PC-3 (cell line): Measurements from ENCODE around the gene MRPS11. TPM values are rescaled to one million over a fixed set of nuclear protein-coding genes. Genes with fewer than 3 reads are reported as not detected.
A peak's percentile ranks its signal among the peaks of the same experiment; 100 is the strongest.

Experiments used
- ATAC-seq: fragments of 200-7000 bp; cut with Tn5 transposase; 2 replicates; pipeline ENCODE4 v1.9.1; 2020; ENCODE audit warnings: mild to moderate bottlenecking, moderate library complexity
- BruUV-seq: library from RNA; stranded (reverse); fragments of 400-500 nt; replicated peaks from 2 replicates; lab custom pipeline; 2021; lab: Mats Ljungman, UMichigan
- CTCF ChIA-PET: fragments of 300-600 bp; sonication (Branson Sonifier 250); formaldehyde crosslinking; loops from one replicate; lab custom pipeline; 2022; ENCODE audit warnings: antibody characterized with exemption; lab: Charles Lee
- POLR2A ChIA-PET: fragments of 300-600 bp; sonication (Branson Sonifier 250); formaldehyde crosslinking; loops from one replicate; lab custom pipeline; 2022; ENCODE audit warnings: antibody characterized with exemption; ENCODE audit not compliant: unreplicated experiment; lab: Charles Lee
- DNase-seq: peaks from one replicate; pipeline ENCODE4 v3.0.0-alpha.2; 2015
- H2AFZ ChIP-seq: fragments of 300-600 bp; sonication (generic); 2 replicates; pipeline ENCODE4 v1.6.0; 2016; ENCODE audit warnings: antibody characterized with exemption, low read length
- H3F3A ChIP-seq: fragments of 300-600 bp; sonication (generic); one replicate; pipeline ENCODE4 v1.6.0; 2017; ENCODE audit warnings: antibody characterized with exemption, low read length, control low read depth, mild to moderate bottlenecking; ENCODE audit not compliant: unreplicated experiment
- H3K27ac ChIP-seq: fragments of 300-600 bp; sonication (generic); 2 replicates; pipeline ENCODE4 v1.5.1; 2016; ENCODE audit warnings: mild to moderate bottlenecking, low read length
- H3K27me3 ChIP-seq: fragments of 300-600 bp; sonication (generic); 2 replicates; pipeline ENCODE4 v1.6.1; 2016; ENCODE audit warnings: low read length, mixed read lengths
- H3K36me3 ChIP-seq: fragments of 300-600 bp; sonication (generic); 2 replicates; pipeline ENCODE4 v1.6.1; 2016; ENCODE audit warnings: low read depth, mixed run types, low read length, mixed read lengths
- H3K4me1 ChIP-seq: fragments of 300-600 bp; sonication (generic); 2 replicates; pipeline ENCODE4 v1.5.1; 2016; ENCODE audit warnings: low read length; ENCODE audit not compliant: insufficient read depth
- H3K4me2 ChIP-seq: fragments of 300-600 bp; sonication (generic); 2 replicates; pipeline ENCODE4 v1.6.0; 2016; ENCODE audit warnings: low read length
- H3K4me3 ChIP-seq: fragments of 300-600 bp; sonication (generic); 2 replicates; pipeline ENCODE4 v1.5.1; 2016; ENCODE audit warnings: mild to moderate bottlenecking, low read length, mixed read lengths
- H3K79me2 ChIP-seq: fragments of 300-600 bp; sonication (generic); 2 replicates; pipeline ENCODE4 v1.6.1; 2017; ENCODE audit warnings: low read length, mixed read lengths
- H3K9ac ChIP-seq: fragments of 300-600 bp; sonication (generic); 2 replicates; pipeline ENCODE4 v1.6.0; 2016; ENCODE audit warnings: mild to moderate bottlenecking, low read length
- H3K9me2 ChIP-seq: fragments of 300-600 bp; sonication (generic); replicated peaks from 2 replicates; pipeline ENCODE4 v1.6.1; 2016; ENCODE audit warnings: mixed run types, low read length, mixed read lengths
- H3K9me3 ChIP-seq: fragments of 300-600 bp; sonication (generic); 2 replicates; pipeline ENCODE4 v1.6.1; 2016; ENCODE audit warnings: low read length, mixed read lengths
- H4K20me1 ChIP-seq: fragments of 300-600 bp; sonication (generic); 2 replicates; pipeline ENCODE4 v1.6.1; 2016; ENCODE audit warnings: low read length, mixed read lengths
- CTCF ChIP-seq: fragments of 300-600 bp; sonication (generic); conservative IDR thresholded peaks from 2 replicates; pipeline ENCODE4 v1.5.1; 2017; ENCODE audit warnings: antibody characterized with exemption, low read depth, mild to moderate bottlenecking, low read length
- EZH2 ChIP-seq: fragments of 300-600 bp; sonication (generic); IDR thresholded peaks from one replicate; pipeline ENCODE4 v1.6.1; 2017; ENCODE audit warnings: antibody characterized with exemption, mild to moderate bottlenecking, low read length; ENCODE audit not compliant: unreplicated experiment
- EZH2phosphoT487 ChIP-seq: fragments of 300-600 bp; sonication (generic); IDR thresholded peaks from 2 replicates; pipeline ENCODE4 v1.6.1; 2018; ENCODE audit warnings: mild to moderate bottlenecking, antibody characterized with exemption, low read length, borderline replicate concordance
- intact Hi-C: fragments of 100-400 bp; cut with micrococcal nuclease; formaldehyde crosslinking; loops from 2 replicates; pipeline ENCODE4 v1.9.0; 2023
- total RNA-seq: library from RNA; depleted of rRNA; stranded (reverse); fragments of >200 nt; gene quantifications from 2 replicates; pipeline ENCODE4 v1.2.3, GENCODE V29; 2014

Gene MRPS11
- total RNA-seq, 1 experiment from 2014 or later = 92.7 TPM

DNA sequence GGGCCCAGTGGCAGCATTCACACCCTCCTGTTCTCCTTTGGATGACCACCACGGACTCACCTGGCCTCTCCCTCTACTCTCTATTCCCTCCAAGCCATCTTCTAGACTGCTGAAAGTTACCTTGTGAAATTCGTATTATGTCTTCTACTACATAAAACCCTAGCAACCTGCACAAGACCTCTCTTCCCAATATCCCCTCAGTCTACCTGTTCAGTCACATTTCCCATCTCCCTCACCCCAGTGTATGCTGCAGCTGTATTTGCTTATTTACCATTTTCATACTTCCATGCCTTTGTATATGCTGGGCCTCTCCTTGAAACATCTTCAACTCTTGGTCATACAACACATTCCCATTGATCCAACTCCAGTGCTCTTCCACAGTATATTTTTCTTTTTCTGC is 43.7 kb downstream of the MRPS11 start:
- Histone ChIP-seq H3K4me2 (no peak overlapping the region), H3K9ac (no peak overlapping the region), H3K36me3 (no peaks in the 10 kb centered on the region), H2AFZ (no peak overlapping the region), H3K27ac (no peak overlapping the region), H3K4me3 (no peak overlapping the region), H3K79me2 (no peaks in the 10 kb centered on the region), H3F3A (no peaks in the 10 kb centered on the region), H3K9me3 (no peaks in the 10 kb centered on the region), H4K20me1 (no peaks in the 10 kb centered on the region), H3K27me3 (no peaks in the 10 kb centered on the region), H3K4me1 (peaks cover 6% of the 10 kb centered on the region; the same call in 1 of the 2 replicates), H3K9me2 (no peaks in the 10 kb centered on the region)
- ChIA-PET POLR2A (no interaction called here), CTCF (no interaction called here)
- TF ChIP-seq EZH2phosphoT487 (no peak), EZH2 (no peak), CTCF (no peak)
- ATAC-seq (no peak), DNase-seq (no peak)
- no TSS peak for BruUV-seq
- intact Hi-C loops = no loop called here

DNA sequence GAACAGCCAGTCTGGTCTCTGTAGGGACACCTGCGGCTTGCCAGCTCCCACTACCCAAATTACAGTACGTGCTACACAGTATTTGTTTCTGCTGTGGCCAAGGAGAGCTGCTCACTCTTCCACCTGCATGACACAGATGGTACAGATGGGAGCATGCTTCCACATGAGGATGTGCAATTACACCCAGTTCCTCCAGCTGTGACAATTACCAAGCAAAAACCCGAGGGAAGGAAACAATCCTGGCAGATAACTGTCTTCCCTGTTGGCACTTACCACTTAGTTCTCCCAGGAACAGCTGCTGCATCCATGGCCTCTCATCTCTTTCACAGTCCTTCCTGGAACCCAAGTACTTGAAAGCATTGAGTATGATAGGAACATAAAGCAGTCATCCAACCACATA is 44.6 kb downstream of the MRPS11 start:
- H3F3A ChIP-seq = no peaks in the 10 kb centered on the region
- DNase-seq (no peak), ATAC-seq (no peak)
- no peaks in the 10 kb centered on the region for H3K27me3 ChIP-seq
- no peak overlapping the region for H3K9ac ChIP-seq
- no peaks in the 10 kb centered on the region for H3K79me2 ChIP-seq
- no peaks in the 10 kb centered on the region for H4K20me1 ChIP-seq
- no peak overlapping the region for H3K4me2 ChIP-seq
- no peaks in the 10 kb centered on the region for H3K36me3 ChIP-seq
- BruUV-seq = no TSS peak
- H3K27ac ChIP-seq = no peak overlapping the region
- H3K9me3 ChIP-seq = no peaks in the 10 kb centered on the region
- no peaks in the 10 kb centered on the region for H3K9me2 ChIP-seq
- TF ChIP-seq CTCF = no peak
- TF ChIP-seq EZH2phosphoT487 = no peak
- TF ChIP-seq EZH2 = no peak
- H2AFZ ChIP-seq = no peak overlapping the region
- peaks cover 6% of the 10 kb centered on the region; the same call in 1 of the 2 replicates for H3K4me1 ChIP-seq
- H3K4me3 ChIP-seq = no peak overlapping the region
- ChIA-PET POLR2A (no interaction called here), CTCF (interaction anchor here (0.6 kb wide), 1 partner anchor 25 kb away, joined by 5 read pairs; no protein-coding TSS in a partner anchor)
- intact Hi-C loops = no loop called here

- no peaks in the 10 kb centered on the region for H3K27me3 ChIP-seq
- no peaks in the 10 kb centered on the region for H3K36me3 ChIP-seq
- peak; percentile 24 for DNase-seq
- no peak for TF ChIP-seq CTCF
- TF ChIP-seq EZH2phosphoT487 = no peak
- TF ChIP-seq EZH2 = no peak
- H3K9me3 ChIP-seq = no peaks in the 10 kb centered on the region
- intact Hi-C loops = no loop called here
- H2AFZ ChIP-seq = no peak overlapping the region
- no TSS peak for BruUV-seq
- H3K4me1 ChIP-seq = peaks cover 6% of the 10 kb centered on the region; the same call in 1 of the 2 replicates
- H3K79me2 ChIP-seq = no peaks in the 10 kb centered on the region
- H4K20me1 ChIP-seq = no peaks in the 10 kb centered on the region
- H3K4me3 ChIP-seq = no peak overlapping the region
- no peak overlapping the region for H3K27ac ChIP-seq
- no peak overlapping the region for H3K4me2 ChIP-seq
- ChIA-PET POLR2A (no interaction called here), CTCF (interaction anchor here (0.6 to 0.7 kb wide), 2 partner anchors 26 to 45 kb away, joined by 5 read pairs; partner anchors contain the start of genes MRPL46 and MRPS11)
- no peaks in the 10 kb centered on the region for H3K9me2 ChIP-seq
- H3K9ac ChIP-seq = no peak overlapping the region
- peak; percentile 57 for ATAC-seq
- H3F3A ChIP-seq = no peaks in the 10 kb centered on the region
These were observed 45.1 kb downstream of the MRPS11 start for GRCh38 chr15:88512601-88513000.
